NCI-H2196 treated with DMSO at 0.1 percent for 48 hours (cell line): ENCODE data around the gene ACOX1.
"Not testable (repeated sequence)": the region's sequence is repeated elsewhere in the genome, so short reads cannot be mapped to it uniquely, and the experiment has no call there.

Source experiments
- DNase-seq: peaks from one replicate; lab custom pipeline; 2025; ENCODE audit not compliant: unreplicated experiment; lab: John Stamatoyannopoulos, UW

Gene ACOX1

DNA sequence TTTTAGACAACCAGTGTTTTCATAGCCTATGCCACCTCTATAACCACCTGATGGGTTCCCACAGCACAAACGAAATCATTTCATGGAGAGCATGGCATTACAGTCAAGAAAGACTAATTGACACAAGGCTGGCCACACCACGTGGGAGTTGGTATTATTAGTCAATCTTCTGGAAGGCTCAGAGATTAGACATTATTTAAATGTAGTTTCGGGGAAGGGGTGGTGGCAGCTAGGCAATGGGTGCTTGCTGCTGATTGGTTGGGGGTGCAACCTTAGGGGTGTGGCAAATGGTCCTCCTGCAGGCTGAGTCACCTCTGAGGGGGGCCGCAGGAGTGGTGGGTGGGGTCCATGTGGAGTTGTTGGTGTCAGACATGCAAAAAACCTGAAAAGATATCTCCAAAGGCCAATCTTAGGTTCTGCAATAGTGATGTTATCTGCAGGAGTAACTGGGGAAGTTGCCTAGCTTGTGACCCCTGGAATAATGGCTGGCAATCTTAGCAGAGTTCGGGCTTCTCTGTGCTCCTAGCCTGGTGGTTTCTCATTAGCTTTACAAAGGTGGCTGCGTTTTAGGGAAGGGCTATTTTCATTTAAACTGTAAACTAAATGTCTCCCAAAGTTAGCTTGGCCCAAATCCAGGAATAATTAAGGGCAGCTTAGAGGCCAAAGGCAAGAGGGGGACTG is 4.7 kb upstream of the ACOX1 start:
- DNase-seq, result no peak

DNA sequence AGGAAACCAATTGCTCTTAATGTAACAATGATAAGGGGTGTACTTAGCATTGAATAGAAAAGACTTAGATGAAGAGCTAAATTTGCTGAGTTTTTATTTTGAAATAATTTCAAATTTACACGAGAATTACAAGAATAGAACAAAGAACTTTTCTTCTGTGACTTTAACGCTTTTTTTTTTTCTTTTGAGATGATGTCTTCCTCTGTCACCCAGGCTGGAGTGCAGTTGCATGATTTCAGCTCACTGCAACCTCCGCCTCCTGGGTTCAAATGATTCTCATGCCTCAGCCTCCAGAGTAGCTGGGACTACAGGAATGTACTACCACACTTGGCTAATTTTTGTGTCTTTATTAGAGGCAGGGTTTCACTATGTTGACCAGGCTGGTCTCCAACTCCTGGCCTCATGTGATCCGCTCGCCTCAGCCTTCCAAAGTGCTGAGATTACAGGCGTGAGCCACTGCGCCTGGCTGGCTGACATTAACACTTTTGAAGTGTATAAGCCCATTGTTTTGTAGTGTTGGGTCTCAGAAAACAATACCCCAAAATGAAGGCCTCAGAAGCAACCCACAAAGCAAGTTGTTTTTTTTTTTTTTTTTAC is 2.2 kb upstream of the ACOX1 start:
- no peak for DNase-seq

DNA sequence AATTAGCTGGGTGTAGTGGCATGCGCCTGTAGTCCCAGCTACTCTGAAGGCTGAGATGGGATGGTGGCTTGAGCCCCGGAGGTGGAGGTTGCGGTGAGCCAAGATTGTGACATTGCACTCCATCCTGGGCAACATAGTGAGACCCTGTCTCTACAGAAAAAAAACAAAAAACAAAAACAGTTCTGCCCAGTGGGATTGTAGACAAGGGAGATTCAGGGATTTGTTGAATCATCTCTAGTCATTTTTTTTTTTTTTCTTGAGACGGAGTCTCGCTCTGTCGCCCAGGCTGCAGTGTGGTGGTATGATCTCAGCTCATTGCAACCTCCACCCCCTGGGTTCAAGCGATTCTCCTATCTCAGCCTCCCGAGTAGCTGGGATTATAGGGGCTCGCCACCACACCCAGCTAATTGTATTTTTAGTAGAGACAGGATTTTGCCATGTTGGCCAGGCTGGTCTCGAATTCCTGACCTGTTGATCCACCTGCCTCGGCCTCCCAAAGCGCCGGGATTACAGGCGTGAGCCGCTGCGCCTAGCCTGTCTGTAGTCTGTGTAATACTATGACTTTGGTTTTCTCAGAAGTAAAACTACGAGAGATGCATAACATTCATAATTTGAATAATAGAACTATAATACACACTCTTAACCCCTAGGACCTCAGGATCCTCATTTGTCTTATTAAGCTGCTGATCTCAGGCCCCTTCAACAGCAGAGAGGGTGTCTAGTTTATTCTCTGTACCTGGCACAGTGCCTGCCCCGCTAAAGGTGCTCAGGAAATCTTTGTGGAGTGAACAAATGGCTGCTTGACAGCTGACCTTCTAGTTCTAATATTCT is 1.4 kb upstream of the ACOX1 start:
- DNase-seq, result no peak

DNA sequence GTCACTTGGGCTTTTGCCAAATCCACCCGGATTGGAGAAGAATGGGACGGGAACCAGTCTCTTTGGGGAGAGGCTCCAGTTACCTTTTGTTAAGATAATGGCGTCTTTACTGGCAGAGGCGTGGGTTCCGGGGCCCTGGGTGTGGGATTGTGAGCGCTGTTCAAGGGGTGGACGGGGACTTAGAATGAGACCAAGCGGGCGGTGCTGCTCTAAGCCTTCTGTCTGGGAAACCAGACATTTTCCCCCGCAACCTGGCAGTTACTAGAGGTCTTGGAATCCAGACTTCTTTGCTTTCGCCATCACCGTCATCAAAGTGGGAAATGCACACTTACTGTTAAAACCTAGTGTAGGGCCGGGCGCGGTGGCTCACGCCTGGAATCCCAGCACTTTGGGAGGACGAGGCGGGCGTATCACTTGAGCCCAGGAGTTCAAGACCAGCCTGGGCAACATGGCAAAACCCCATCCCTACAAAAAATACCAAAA is 780 bp upstream of the ACOX1 start:
- no peak for DNase-seq

DNA sequence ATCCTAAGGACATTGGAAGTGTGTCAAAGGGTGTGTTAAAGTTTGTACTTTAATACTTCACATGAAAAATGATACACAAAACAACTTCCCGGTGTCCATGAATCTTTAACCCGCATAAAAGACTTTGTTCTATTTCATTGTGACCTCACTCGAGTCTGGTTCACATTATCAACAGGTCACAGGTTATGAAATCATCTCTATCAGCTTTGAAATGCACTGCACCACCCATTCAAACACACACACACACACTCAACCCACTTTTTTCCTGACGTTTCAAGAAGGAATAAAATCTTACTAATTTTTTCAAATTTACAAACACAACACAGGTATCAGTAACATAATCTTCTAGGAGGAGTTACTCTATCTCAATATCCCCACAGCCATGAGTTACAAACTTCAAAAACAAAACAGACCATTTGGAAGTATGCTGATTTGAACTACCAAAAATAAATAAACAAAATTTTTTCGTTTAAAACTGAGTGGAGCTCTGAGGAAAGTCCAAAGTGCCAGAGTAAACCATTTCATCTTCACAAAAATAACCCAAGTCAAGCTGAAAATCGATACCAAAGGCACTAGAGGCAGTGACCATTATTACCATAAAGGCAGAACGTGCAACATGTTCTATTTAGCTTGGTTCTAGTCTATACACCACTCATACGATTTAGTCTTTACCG is 2.7 kb downstream of the ACOX1 start:
- no peak for DNase-seq

DNA sequence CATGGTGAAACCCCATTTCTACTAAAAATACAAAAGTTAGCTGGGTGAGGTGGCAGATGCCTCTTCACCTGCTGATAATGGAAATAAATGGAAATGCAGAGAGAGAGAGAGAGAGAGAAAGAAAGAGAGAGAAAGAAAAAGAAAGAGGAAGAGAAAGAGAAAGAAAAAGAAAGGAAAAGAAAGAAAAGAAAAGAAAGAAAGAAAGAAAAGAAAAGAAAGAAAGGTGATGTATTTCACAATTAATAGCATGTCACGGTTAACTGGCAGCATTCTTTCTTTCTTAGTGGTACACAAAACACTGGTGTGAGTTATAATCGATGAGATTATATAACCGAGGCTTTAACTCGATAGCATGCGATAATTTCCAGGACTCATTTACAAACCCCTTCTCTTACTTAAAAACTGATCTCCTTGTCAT is 3.2 kb downstream of the ACOX1 start:
- no peak for DNase-seq

DNA sequence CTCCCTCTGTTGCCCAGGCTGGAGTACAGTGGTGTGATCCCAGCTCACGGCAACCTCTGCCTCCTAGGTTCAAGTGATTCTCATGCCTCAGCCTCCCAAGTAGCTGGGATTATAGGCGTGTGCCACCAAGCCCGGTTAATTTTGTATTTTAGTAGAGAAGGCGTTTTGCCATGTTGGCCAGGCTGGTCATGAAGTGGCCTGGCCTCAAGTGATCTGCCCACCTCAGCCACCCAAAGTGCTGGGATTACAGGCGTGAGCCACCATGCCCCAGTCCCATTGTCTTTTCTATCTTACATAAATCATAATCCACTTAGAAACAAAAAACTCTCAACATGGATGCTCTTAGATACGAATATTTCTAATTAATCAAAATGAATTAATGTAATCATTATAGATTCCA is 3.8 kb downstream of the ACOX1 start:
- DNase-seq, result not testable (repeated sequence)

DNA sequence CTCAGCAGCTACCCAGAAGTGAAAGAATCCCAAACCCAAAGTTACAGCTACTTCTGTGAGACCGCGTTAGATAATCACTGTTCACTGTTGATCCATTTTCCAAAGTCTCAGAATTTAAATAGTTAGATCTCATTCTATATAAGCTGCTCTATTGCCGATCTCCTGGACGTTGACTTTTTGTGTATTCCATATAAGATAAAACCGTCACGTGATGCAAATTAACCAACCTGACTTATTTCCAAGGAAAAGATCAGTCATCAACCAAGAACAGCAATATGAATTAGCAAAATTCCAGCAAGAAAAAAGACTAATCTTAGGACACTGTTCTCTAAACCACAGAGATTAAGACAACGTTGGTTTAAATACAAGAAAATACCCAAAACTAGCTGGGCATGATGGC is 8.3 kb downstream of the ACOX1 start:
- no peak for DNase-seq

DNA sequence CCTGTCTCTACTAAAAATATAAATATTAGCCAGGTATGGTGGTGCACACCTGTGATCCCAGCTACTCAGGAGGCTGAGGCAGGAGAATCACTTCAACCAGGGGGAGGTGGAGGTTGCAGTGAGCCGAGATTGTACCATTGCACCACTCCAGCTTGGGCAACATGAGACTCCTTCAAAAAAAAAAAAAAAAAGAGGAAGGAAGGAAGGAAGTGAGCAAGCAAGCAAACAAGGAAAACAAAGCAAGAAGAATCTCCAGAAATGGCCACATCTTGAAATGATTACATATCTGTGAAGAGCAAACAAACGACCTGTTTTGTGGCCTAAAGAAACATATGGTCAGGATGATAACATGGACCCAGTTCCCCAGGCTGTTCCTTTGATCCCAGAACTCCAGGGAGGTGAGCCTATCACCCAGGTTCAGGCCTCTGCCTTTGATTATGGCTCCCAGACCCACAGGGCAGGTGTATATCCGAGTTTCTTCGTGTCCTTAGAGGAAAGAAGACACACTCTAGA is 8.9 kb downstream of the ACOX1 start:
- no peak for DNase-seq

DNA sequence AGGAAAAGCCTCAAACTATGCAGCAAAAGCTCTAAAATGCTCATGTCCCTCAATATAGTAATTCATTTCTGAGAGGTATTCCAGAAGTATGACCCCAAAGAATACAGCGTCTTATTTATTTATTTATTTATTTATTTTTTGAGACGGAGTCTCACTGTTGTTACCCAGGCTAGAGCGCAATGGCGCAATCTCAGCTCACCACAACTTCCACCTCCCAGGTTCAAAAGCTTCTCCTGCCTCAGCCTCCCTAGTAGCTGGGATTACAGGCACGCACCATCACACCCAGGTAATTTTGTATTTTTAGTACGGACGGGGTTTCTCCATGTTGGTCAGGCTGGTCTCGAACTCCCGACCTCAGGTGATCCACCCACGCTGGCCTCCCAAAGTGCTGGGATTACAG is 9.9 kb downstream of the ACOX1 start:
- DNase-seq, result not testable (repeated sequence)

DNA sequence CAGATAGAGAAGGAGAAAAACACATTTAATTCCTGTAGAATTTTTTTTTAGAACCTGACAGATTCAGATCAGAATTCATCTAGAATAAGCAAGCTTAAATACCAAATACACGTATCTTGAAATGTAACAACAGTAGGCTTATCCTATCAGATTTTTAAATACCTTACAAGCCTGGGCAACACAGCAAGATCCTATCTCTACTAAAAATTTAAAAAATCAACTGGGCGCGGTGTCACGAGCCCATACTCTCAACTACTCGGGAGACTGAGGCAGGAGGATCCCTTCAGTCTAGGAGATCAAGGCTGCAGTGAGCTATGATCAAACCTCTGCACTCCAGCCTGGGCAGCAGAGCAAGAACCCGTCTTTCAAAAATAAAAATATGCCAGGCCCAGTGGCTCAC is 13.5 kb downstream of the ACOX1 start:
- no peak for DNase-seq

DNA sequence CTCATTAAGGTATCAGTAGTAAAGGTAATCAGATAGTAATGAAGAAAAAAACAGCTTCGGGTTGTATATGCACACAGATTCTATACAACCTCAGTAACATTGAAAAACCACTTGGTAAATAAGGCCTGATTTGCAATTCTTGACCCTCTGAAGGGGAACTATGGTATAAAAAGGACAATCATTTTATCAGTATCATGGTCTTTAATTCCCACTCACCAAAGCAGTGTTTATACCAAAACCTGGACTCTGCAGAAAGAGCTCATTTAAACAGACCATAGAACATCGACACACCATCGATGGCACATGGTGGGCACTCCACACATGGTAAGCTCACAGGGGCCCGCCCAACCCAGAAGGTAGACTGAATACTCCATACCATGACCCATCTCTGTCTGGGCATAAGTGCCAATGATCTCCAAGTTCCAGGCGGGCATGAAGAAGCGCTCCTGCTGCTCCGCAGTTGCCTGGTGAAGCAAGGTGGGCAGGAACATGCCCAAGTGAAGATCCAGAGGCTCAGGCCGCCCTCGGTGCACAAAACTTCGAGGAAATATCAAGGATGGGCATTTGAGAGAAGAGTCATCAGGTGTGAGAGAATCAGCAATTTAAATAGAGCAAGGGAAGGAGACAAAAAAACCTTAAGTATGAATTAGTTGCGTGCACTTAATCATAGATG is 19.0 kb downstream of the ACOX1 start:
- DNase-seq, result no peak

DNA sequence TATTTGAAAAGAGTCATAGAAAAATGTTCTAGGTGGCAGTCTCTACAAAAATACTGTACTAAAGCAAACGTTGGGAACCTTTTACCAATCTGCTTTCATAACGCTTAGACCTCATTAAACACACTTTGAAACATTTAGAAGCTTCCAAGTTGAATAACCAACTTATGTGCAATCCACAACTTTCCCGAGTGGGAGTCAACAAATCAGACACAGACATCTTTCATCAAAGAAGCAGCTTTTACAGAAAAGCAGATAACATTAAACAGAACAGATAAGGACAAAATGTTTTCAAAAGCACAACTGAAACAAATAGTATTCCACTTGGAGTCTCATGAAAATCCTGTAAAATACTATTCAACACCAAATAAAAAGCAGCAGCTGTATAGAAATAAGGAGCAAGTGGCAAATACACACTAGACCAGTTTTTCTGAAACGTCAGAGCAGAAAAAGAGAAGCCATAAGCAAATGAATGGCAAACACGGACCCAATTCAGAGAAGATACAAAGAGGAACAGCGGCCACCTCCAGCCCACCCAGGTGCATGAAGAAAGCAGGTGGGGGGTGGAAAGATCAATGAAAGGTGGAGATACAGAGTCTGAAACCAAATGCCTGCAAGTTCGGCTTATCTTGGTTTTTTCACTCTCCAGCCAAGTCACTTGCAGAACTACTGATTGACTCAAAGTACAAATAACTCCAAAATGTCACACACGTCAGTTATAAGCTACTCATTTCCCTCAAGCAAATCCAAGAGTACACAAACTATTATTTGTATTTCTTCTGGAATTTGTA is 19.7 kb downstream of the ACOX1 start:
- no peak for DNase-seq

DNA sequence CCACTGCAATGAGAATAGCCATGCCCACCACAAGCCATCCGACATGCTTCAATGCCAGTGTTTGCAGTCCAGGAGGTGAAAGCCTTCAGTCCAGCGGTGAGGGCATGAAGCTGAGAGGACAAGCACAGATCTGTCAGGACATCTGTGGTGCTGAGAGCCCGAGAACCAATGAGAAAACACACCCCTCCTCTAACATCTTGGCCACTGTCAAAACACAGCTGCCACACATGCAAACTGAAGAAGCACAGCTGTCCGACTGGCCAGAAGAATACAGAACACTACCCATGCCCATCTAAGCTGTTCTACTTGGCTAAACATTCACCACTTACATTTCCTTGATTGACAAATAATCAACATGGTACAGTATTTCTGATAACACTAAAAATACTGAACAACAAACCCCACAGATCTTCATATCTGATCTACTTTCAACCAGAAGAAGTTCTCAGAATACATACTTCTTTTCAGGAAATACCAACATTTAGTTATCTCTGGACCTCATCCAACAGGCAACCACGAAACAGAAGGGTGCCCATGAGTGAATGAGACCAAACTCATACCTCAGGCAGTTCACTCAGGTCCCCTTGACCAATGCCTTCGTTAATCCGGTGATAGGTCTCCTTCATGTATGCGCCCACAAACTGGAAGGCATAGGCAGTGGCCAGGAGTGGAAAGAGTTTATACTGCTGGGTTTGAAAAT is 28.0 kb downstream of the ACOX1 start:
- no peak for DNase-seq

DNA sequence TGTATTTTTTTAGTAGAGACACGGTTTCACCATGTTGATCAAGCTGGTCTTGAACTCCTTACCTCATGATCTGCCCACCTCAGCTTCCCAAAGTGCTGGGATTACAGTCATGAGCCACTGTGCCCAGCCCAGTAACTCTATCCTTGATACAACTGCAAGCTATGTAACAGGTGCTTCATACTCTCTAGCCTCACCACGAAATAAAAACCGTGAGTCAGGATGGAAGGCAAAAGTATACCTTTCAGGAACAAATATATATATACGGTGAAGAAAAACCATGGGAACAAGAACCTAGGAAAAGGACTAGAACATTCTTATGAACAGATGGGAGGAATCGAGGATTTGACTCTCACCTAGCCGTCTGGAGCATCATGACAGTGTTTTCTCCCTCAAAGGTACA is 28.5 kb downstream of the ACOX1 start:
- DNase-seq, result no peak

DNA sequence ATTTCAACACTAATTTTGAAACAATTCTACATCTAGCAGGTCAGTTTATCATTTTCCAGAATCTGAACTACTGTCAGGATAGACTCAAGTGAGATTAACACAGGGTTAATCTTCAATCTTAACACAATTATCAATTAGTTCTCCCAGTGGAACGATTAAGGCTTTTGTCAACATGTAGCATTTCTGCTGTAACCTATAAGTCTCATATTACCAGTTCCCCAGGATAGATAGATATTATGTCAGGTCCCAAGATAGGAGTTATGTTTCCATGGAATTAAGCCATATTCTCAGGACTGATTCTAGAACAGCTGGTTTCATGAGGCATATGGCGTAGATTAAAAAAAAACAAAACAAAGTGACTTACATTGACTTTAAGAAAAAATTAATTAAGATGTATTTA is 33.8 kb downstream of the ACOX1 start:
- no peak for DNase-seq

DNA sequence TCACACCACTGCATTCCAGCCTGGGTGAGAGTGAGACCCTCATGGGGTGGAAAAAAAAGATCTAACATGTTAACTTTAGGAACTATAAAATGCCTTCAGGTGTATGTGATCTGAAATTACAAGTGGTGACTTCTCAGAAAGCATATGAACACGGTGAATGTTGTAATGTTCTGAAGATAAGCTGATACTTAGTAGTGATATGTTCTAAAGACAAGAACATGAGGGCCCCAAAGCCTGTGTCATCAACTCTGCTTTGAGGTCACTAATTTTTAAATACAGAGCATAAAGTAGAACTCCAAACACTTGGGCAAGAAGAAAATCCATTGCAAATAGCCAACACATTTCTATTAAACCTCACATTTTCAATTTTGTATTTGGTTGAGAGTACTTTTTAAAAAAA is 35.5 kb downstream of the ACOX1 start:
- DNase-seq, result no peak

DNA sequence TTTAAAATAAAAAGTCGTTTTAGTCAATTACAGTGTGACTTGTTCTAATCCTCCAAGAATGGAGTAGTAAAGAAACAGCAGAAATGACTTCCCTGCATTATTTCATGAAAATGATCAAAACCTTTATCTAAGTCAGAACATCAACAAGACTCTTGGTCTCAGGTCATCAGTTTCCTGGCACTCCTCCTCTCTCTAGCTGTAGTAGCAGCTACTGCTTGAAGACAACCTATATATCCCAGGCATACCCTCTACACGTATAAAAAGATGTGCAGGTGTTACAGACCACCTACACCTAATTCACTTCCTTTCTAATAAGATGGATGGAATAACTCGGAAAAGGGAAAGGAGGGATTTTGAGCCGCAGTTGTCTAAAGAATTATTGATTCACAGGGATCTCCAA is 36.5 kb downstream of the ACOX1 start:
- no peak for DNase-seq

DNA sequence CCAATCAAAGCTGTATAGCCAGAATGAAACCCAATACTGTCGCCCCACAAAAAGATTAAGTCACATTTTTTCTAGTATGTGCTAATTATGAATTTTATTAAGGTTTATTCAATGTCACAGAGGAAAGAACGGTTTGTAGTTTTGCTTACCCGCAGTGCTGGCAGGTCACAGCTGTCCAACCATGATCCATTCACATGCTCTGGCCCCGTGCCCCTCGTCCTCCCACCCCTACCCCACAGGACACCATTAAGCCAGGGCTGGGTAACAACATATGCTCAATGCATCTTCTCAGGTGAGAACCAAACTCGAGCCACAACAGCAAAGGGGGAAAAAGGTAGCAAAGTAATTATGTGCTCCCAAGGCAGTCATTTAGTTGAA is 37.5 kb downstream of the ACOX1 start:
- no peak for DNase-seq
